HG03175 (cell line): ENCODE measurements around the gene SELENOS.
A peak's percentile ranks its signal among the peaks of the same experiment; 100 is the strongest.

ENCODE experiments used
- ATAC-seq: cut with Tn5 transposase; IDR thresholded peaks from one replicate; pipeline ENCODE4 v1.9.1; 2021; ENCODE audit warnings: mild to moderate bottlenecking, moderate library complexity; ENCODE audit not compliant: unreplicated experiment

SELENOS gene, protein sequence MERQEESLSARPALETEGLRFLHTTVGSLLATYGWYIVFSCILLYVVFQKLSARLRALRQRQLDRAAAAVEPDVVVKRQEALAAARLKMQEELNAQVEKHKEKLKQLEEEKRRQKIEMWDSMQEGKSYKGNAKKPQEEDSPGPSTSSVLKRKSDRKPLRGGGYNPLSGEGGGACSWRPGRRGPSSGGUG

DNA sequence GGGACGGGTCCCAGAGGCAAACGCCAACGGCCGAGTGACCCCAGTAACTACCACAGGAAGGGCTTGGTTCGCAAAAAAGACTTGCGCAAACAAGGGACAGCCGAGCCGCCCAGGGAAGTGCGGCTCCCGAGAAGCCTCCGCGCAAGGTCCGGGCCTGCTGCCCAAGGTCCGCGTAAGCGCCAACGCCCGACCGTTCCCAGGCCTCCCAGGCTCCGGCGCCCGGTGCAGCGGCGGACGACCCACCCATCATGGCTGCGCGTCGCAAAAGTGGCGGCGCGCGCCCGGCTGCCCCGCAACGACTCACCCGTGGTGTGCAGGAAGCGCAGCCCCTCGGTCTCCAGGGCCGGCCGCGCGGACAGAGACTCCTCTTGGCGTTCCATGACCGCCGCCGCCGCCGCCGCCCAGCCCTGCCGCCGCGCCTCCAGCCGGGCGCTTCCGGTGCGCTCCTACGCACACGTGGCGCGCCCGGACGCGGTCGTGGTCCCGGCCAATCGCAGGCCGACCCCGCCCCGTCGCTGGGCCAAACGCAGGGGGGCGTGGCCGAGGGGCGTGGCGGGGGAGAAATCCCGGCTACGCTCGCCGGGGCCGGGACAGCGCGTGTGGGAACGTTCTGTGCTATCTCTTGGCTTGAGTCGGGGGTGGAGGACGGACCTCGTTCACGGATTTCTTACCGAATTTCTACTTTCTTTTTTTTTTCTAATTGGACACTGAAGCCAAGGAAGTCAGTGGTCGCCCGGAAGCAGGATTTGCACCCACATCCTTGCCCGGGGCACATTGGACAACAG lies at the start of gene SELENOS:
TSS of gene SELENOS (minus strand) at position 448 of the 785 bp plus-strand sequence. CDS start at position 380, 68 bp downstream.
- peak; percentile 93 for ATAC-seq

DNA sequence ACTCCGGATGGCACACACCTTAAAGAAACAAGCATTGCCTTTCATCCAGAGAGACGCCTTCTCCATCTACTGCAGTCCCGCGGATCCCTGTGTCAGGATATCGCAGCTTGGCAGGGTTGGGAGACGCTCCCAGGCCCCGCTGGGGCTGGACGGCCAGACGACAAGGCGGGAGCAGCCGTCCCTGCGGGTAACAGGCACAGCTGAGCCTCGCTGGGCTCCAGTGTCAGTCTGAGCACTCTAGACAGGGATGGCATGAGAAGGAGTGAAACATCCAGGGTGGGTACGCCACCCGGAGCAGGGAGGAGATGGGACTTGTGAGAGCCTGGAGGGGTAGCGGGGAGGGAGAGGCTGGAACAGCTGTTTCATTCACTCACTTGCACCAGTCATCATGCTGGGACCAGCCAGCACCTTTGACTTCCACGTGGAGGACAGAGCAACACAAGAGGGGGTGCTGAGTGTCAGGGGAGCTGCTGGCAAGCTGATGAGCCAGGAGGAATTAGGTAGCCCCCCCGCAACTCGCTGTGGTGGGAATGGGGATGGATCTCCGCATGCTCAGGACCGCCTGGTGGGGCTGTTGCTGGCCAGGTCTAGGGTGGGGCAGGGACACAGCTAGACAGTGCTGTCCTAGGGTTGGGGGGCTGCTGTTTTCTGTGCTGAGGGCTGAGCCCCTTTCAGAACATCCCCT lies 49.3 kb upstream of the SELENOS start:
- ATAC-seq = no peak

DNA sequence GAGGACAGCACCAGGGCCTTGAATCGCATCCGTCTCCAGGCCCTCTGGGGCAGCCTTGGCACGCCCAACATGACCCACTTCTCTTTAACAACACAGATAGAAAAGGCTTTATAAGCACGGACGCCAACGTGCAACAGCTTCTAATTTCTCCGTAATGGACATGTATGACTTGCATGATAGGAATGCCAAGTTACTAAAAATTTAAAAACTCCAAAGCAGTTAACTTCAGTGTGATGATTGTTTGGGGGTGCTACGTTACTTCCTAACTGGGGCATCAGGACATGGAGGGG lies 48.7 kb upstream of the SELENOS start:
- ATAC-seq = no peak

DNA sequence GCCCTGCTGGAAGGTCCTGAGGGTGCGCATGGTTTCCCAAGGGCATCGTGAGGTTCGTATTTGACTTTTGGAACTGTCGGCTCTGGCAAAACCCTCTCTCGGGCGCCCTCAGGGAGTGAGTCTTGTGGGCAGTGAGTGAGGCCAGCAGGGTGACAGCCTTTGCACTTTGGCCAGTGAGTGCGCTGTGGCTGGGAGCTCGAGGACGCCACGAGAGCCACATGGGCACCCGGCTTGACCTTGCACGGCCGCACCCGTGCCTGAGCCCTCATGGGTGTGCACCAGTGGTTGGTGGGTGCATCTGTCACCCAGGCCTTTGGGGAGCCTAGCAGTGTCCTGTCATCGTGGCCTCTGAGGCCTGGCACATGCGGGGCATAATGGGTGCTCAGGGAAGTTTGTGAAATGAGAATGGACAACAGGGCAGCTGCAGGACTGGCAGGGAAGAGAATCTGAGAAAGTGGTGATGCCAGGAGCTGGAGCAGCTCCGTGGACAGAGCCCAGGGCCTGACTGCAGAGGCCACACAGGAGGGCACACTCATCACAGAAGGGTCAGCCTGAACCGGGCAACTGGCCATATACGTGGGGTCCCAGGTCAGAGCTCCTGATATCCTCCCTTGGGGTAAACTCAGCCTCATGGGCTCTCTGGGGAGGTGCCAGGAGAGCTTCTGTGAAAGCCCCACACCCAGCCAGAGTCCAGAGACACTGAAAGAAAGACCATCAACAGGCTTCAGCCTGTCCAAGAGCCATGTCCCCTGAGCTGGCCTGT lies 48.2 kb upstream of the SELENOS start:
- ATAC-seq = no peak

DNA sequence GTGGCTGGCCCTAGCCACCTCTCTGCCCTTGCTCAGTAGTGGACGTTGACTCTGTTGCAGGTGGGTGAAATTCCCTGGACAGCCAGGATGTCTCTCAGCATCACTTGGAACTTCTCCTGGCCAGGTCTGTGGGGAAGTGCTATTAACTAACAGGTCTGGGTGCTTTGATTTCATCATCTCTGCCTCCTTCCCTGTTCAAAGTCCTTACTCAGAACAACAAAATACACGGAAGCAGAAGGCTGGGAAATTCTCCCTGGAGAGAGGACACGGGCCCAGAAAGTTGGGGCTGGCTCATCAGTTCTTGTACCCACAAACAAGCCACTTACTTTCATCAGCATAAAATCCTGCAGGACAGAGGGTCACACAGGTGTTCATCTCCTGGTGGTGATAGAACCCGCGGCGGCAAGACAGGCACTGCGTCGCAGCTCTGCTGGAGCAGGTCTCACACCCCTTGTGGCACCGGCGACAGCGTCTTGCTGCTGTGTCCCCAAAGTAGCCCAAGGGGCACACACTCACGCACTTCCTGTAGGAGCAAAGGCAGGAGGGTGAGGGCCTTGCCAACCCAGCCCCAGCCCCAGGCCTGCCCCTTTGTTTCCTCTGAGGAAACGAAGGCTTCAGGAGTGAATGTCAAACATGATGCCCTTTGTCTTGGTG lies 47.4 kb upstream of the SELENOS start:
- no peak for ATAC-seq

DNA sequence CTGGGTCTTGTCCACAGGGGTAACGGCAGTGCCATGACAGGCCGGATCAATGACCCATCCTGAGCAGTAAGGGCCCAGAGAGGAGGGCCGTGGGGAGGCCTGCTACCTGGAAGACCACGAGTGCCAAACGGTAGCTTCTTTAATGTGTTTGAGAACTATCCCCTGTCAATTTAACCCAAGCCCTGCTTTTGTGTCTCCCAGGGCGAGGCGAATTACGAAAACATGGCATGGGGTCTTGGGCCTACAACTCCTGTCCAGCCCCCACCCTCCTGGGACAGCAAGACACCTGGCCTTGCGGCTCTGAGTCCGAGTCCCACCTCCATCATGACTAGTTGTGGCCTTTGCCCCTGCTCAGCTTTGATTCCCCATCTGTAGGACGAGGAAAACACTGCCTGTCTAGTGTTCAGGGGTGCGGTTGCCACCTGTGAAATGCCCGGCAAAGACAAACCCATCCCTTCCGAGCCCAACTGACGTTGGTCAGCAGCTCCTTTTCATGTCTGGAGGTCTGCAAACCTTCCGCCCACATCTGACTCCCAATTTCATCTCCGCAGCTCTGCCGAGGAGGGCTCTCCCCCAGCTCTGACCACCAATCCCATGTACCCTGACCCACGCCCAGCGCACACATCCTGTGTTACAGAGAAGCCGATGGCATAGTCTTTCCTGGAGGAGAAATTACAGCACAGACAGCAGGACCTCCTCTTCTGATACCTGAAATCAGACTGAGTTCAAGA lies 46.7 kb upstream of the SELENOS start:
- no peak for ATAC-seq

DNA sequence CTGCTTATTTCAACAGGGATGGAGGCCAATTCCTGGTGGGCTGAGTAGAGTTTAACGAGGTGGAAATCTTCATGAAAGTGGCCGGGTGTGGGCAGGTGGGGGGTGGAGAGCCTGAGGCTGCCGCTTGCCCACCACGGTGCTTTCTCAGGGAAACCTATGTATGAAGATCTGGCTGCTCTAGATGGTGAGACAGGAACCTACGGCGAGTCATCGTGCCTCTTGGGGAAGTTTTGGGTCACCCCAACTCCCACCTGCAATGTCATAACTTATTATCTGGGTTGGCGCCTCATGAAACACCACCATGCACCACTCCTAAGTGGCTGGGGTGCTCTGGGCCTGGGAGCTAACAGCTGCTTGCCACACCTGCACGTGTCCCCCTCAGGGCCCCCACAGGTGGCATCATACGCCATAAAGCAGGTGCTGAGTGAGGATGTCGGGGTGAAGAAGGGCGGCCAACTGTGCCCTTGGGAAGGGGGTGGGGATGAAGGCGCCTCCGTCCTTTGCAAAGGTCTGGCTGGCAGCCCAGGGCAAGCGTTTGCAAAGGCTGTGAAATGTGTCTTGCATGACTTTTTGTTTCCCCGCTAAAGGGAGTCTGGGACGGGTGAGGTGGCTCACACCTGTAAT lies 45.7 kb upstream of the SELENOS start:
- no peak for ATAC-seq

DNA sequence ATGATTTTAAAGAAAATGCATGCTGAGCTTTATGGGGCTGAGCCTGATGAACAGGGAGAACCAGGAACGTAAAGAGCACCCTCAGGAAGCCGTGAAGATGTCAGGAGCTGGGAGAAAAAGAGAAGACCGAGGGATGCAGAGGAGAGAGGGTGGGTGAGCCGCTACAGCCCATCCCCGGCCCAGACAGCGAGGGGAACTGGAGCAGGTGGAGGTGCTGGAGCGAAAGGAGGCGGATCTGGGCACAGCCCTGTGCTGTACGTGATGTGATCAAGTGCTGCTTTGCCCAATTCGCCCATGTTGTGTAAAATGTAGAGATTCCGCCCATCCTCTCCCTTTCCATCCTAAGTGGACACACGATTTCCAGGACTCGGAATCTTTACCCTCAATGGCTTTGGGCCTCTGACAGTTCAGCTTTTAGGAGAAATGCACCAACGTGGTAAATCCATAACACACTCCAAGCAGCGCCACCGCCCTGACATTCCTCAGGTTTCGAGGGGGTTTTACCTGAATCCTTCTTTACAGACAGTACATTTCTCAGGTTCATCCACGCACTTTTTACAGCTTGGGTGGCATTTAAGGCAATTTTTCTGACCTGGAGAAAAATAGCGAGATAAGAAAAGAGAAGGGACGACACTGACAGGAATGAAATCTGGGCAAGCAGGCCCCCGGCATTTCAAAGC lies 44.9 kb upstream of the SELENOS start:
- no peak for ATAC-seq

DNA sequence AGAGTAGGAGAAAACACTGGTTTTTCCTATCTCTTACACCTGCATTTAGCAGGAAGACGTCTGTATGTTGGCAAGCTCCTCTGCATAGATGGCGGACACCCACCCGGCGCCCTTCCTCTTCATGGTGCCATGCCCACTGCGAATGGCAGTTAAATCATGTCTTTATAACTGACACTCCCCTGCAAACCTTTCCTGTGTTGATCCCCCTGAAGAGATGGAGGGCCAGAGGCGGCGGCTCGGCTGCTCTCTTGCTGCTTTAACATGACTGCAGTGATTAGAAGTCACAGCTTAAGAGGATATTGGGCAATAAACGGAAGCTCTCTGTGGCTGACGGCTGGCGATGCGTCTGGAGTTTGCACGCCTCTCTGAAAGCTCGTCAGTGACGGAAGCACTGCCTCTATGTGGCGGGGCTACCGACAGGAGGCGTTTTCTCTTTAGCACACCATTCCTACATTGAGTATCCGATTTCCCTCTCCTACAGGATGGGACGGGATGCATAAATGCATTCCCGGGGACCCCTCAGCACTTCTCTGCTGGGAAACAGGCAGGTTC lies 43.3 kb upstream of the SELENOS start:
- ATAC-seq = peak; percentile 87

DNA sequence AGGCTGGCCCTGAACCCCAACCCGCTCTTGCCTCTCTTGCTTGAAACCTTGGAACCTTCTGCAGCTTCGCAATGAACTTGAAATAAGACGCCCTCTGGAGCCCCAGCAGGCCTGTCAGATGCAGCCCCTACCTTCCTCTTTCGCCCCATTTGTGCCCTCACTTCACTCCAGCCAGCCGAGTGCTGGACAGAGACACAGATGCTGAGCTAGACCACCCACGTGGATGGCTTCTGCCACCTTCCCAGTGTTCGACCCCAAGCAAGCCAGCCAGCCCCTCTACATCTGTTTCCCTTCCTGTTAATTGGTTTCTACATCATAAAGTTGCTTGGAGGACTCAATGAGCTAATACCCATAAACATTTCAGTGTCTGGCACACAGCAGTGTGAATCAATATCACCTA lies 41.6 kb upstream of the SELENOS start:
- no peak for ATAC-seq

DNA sequence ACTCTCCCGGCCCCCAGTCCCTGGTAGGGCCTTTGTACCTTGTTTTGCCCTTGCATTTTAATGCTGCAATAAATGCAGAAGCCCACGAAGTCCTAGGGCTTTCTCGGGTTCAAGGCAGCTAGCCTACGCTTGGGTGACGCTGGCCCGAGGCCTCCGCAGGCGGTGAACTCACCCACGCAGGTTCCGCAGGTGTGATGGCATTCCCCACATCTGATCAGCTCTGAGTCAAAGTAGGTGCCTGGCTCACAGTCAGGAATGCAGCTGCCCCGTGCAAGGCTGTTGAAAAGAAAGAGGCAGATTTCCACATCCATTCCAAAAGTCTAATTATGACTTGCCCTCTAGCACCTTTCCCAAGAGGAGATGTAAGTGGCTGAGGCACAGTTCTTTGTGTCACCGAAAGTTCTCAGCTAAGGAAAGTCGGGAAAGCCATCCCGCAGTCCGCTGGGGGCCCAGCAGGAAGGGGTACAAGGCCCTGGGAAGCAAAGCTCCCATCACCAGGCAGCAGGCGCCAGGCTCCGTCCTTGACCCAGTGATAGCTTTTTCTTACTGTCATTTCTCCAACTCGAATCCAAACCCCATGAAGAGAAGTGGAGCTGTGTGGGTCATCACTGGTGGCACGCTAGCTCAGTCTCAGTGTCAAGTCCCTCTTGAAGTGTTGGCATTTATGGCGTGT lies 41.0 kb upstream of the SELENOS start:
- no peak for ATAC-seq

DNA sequence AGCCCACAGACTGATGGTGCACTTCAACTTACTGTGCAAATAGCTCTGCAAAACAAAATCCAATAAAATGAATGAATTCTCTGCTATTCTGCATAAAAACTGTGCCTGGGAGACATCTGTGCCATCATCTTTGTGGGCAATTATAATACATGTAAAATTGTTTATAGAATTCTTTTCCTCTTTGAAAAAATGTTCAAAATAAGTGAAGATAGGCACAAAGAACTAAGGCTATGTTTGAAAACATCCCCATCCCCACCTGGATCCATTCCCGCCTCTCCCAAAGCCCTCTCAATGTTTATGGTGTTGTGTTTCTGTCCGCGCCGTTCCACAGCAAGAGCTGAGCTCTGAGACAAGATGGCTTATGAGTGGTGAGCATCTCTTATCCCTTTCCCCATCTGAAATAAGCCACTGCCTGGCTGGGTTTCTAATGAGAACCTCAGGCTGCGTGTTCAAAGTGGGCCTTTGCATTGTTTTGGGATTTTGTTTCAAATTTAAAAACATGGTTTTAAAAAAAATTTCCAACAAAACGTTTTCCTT lies 40.1 kb upstream of the SELENOS start:
- no peak for ATAC-seq

DNA sequence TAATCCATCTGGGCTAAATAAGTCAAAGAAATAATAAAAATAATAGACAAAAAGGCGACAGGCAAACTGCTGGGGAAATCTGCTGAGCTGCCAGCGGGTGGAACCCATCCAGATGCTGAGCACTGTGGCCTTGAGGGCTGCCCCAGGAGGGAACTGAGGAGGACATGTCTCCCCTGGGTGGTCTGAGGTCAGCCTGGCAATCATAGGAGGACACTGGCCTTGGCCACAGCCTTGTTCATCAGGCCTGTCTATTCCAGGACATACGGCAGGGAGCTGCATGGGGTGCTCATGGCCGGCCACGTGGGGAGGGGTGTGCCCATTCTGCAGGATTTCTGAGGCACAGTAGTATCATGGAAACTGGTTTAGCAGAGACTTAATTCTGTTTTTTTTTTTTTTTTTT lies 39.2 kb upstream of the SELENOS start:
- ATAC-seq = no peak

DNA sequence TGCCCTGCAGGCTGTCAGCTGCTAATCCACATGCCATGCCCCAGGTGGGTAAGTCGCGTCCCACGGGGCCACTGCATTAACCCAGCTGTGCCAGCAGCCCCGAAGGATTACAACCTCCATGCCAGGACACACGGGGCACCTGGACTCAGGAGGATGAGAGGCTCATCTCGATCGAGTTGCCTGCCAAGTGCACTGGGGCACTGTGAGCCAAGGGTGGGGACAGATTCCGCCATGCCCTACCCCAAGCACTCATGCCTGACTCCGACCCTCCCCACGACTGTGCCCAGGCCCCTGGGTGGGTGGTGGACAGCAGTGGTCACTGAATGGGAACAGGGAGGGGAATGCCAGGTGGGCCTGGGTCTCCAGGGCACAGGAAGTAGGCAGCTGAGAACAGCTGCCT lies 38.5 kb upstream of the SELENOS start:
- no peak for ATAC-seq

DNA sequence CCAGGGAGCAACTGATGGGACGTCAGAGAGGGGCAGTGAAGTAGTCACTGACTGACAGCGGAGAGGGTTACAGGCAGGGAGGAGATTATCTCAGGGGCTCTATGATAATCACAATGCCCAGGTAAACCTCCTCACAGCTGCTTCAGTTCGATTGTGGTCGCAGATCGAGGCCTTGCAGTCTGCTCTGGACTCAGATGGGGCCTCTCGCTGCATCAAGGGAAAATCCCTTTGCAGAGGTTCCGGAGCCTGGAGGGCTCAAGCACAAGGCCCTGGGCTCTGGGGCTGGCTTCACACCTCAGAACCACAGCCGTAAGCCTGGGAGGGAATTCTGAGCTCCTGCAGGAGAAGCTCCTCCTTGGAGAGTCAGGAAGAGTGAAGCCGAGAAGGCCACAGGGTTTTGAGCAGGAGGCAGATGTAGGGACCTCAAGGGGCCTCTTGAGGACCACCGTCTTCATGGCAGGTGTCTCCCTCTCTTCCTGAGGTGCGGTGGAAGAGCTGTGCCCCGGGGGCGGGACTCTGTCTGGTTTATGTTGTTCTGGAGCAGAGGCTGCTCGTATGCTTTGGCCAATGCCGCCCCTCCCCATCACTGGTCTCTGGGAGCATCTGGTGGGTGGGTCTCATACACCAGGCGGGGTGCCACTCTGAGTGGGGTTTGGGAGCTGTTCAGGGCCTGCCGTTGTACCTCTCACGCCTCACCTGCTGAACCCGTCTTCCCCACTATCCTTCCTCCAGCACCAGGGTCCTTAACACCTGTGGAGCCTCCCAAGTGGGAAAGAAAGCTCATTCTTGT lies 37.2 kb upstream of the SELENOS start:
- no peak for ATAC-seq

DNA sequence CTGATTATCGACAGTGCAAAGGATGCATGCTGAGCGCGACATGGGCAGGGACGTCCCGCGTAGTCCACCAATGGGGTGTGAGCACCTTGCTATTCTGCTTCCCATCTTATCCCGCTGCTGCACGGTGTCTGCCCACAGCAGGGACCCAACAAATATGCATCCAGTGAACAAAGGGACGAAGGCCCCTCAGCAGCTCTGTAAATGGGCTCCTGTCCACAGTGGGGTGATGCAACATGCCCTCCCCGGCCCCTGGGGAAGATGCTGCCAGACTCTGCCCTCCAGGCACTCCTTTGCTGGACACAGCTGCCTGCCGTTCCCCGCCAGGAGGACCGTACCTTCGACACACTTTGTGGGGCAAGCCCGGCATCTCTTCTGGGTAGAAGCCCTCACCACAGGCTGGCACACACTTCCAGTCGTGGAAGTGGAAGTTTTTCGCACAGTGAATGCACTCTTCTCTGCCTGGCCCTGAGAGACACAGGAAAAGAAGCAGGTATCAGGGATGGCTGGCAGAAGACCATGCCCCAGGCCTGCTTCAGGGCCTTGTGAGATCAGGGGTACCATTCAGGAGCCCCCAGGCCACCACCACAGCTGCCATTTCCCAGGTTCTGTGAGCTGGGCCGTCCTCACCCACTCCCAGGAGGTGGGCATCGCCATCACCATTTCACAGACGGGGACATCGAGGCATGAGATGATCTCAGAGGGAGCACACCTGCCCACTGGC lies 35.9 kb upstream of the SELENOS start:
- no peak for ATAC-seq

DNA sequence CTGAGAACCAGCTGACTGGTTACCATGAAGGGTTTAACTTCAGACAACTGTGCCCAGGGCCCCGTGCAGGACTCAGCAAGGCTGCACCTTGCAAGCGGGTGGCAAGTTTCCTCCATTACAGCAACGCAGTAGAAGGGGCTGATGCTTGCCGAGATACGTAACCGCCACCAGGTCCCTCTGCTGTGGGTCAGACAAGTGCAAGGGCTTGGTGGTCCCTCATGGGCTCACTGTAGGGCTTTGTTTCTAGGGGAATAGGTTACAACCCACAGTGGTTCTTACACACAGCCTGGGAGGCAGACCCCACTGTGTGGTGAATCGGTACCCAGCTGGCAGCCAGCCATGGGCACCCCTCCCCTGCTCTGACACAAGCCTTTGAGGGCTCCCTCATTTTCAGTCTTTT lies 33.2 kb upstream of the SELENOS start:
- ATAC-seq = no peak
